Anterior cingulate cortex (tissue), 58 donors: ENCODE results near the gene INPP5B.
"Not testable (repeated sequence)": the region's sequence is repeated elsewhere in the genome, so short reads cannot be mapped to it uniquely, and the experiment has no call there.

ENCODE experiments used
- DNase-seq, 58 donors: peaks; one replicate each; lab custom pipeline; 2025; lab: John Stamatoyannopoulos, UW

INPP5B gene

DNA sequence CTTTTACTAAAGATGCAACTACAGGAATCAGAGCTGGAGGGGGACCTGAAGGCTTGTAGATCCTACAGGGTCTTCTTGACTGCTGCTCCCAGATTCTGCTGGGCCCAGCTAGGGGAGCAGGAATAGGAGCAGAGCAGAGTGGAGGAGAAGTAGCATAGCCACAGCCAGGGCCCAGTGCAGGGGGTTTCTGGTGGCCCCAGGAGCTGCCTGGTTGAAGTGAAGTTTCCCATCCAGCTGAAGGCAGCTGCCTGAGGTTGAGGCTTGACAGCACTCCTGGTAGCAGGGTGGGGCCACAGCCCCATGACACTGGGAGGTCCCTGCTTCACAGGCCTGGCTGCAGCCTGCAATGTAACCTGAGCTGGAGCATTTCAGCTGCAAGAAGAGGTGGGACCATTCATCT is 2.0 kb upstream of the INPP5B start:
- DNase-seq: no peak

DNA sequence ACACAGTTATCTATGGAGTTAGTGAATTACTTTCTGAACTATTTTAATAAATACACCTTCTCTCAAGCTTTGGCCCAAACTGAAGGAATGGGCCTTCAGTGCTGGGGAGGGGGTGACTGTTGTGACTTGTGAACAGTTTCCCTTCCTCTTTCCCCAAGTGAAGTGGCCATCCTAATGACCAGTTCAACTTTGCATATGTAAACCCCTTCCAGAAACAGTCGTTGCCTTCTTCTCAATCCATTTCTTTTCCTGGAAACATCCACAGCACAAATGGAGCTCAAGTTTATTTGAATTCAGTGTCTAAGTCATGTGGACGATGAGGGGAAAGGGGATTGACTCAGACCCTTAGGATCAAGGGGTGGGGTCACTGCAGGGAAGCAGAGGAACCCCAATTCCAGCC is 1.3 kb upstream of the INPP5B start:
- no peak for DNase-seq

DNA sequence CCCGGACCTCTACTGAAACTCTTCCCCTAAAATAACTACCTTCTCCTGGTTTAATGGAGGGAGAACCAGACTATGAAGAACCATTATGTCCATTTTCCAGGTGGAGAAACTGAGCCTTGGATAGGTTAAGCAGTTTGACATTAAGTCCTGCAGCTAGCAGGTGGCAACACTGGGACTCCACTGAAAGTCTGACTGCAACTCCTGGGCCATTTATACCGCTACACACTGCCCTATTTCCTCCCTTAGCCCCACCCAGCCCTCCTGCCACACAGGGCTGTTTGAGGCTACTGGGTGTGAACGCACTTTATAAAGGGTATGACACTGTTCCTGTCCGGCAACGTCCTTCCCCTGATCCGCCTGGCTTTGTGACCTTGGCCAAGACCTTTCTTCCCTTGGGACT is 511 bp upstream of the INPP5B start:
- no peak for DNase-seq

DNA sequence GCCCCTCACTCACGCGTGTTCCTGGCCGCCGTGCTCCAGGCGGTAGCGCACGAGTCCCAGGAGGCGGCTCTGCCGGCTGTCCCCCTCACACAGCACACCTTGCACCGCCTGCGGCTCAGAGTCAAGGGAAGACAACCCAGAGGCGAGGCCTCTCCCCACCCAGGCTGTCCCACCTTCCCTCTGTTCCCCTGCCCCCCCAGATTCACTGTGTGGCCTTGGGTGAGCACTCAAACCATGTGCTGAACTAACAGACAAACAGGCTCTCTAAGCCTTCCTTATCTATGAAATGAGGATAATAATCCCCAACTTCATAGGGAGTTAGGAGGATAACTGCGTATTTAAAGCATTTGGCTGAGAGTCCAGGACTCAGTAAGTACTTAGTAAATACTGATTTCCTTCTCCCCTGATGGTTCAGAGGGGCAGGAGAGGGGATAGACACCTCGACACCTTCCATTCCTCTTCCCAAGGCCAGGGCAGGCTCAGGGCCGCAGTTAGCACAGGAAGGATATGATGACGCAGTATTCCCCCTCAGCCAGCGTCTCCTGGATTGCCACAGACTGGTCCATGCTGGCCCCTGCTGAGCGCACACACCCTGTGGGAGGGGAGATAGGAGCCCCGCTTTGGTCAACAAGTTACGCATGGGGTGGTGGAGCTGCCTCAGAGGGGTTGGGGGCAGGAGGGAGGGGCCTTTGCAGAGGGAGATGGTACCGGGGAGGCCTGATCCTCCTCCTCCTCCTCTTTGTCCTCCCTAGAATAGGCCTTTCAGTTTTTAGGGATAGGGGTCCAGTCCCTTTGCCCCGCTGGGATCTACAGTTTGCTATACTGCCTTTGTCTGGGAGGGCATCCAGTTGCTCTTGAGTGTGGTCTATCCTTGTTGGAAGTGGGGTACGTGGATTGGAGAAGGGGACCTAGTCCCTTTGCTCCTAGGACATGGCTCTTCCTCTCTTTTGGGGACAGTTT is 830 bp downstream of the INPP5B start:
- peak in 33 of 58 donors; percentile 5 to 47 (median 26) for DNase-seq

DNA sequence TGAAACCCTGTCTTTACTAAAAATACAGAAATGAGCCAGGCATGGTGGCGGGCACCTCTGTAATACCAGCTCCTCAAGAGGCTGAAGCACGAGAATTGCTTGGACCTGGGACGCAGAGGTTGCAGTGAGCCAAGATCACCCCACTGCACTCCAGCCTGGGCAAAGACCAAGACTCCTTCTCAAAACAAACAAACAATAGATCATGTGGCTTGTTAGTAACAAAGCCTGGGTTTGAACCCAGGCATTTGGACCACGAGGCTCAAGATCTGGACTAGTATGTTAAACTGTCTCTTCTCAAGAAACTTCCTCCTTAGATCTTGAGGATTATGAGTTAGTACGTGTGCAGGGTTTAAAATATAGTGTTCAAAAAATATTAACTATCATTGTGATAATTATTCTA is 1.6 kb downstream of the INPP5B start:
- no peak for DNase-seq

DNA sequence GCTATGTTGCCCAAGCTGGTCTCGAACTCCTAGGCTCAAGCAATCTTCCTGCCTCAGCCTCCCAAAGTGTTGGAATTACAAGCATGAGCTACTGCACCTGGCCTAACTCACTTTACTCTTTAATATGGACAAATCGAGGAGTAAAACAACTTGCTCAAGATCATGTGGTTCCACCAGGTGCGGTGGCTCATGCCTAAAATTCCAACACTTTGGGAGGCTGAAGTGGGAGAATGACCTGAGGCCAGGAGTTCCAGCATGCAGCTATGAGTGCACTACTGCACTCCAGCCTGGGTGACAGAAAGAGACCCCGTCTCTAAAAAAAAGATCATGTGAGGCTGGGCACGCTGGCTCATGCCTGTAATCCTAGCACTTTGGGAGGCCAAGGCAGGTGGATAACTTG is 2.0 kb downstream of the INPP5B start:
- DNase-seq: no peak

DNA sequence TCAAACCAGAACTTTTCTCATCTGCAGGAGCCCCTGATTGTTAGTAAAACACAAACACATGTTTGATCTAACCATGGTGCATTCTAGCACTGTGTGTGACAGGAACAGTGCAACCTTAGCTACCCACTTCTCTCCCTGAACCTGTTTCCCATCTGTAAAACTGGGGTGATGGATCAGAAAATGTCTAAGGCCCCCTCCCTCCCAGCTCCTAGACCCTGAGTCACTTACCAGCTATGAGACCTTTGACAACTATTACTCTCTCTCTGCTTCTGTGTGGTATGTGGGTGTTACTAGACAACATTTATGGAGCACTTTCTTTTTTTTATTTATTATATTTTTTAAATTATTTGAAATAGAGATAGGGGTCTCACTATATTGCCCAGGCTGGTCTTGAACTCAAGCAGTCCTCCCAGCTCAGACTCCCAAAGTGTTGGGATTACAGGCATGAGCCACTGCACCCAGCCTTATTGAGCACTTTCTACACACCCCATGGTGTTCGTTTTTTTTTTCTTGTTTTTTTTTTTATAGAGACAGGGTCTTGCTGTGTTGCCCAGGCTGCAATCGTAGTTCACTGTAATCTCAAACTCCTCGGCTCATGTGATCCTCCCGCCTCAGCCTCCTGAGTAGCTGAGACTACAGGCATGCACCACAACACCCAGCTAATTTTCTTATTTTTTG is 2.6 kb downstream of the INPP5B start:
- no peak for DNase-seq

DNA sequence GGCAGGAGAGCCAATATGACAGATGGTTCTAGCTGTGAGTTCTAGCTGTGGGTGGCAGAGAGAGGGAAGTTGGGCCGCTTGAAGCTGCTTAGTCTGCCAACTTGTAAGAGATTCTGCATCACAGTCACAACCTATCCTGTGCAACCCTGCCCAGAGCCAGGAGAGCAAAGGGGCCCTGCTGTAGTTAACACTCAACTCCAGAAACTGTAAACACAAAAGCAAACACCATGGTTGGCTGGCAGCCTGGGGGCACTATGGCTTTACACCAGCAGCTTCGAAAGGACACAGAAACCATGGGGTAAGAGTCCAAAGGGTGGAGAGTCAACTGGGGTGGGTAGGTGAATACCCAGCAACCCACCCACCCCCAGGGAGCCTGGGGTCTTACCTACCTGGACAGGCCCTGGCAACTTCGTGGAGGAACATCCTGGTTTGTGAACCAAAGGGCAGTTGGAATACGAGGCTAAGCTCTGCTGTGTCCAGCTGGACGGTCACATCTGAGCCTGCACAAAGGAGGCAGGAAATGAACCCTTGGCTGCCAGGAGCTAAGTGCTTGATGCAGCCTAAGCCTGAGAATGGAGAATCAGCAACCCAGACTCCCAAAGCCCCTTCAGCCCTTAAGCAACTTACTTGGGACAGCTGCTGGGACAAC is 6.4 kb downstream of the INPP5B start:
- DNase-seq: peak in 13 of 58 donors; percentile 5 to 46 (median 16)

DNA sequence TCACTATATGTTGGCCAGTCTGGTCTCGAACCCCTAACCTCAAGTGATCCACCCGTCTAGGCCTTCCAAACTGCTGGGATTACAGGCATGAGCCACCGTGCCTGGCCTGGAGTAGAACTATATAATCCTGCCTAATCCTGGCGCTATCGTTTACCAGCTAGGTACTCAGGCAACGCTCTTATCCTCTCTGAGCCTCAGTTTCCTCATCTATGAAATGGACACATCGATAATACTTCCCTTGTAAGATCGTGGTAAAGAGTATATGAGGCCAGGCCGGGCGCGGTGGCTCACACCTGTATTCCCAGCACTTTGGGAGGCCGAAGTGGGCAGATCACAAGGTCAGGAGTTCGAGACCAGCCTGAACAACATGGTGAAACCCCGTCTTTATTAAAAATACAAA is 10.1 kb downstream of the INPP5B start:
- not testable (repeated sequence) for DNase-seq

DNA sequence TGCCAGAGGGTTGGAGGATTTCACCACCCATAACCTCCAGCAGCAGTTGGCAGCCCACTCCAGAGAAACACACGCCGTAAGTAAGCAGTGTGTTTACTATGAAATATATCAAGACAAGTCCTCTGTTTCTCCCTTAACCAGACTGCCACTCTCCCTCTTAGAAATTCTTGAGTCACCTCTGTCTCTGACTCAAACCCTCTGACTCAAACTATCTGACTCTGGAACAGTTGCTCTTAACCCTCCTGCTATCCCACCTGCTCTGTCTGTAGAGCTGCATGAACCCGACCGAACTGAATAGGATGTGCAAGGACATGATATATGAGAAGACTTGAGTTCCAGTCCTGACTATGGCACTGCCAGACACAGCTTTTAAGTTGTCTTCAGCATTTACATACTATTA is 14.1 kb downstream of the INPP5B start:
- no peak for DNase-seq

DNA sequence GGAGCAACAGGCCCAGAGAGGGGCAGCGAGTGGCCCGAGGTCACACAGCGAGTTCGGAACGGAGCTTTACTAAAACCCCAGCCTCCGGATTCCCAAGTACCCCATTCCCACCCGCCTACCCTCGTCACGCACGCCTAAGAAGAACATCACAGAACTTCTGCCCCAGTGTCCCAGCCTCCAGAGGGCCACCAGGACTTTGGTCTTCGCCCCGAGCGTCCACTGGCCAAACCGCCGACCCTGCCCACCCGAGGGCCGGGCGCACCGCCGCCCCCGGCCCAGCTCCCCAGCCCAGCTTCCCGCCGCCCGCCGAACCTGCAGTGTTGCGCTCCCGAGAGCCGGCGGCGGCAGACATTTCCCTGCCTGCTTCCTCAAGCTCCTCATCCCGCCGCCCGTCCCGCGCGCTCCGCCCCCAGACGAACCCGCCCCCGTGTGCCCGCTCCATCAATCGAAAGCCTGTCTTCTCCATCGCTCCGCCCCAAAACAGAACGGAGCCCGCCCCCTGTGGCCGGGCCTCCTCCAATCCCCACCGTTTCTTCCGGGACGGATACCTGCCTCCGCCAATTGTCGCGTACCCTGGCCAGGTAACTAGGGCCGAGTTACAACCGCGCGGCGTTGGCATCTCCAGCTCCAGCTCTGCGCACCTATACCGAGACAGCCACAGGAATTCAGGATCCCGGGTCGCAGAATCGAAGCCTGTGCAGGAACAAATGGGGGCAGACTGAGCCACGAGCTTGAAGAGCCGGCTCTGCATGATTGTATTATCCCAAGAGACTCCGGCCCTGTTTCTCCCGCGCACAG is 15.3 kb downstream of the INPP5B start:
- peak; percentile 61 to 97 (median 91) for DNase-seq

DNA sequence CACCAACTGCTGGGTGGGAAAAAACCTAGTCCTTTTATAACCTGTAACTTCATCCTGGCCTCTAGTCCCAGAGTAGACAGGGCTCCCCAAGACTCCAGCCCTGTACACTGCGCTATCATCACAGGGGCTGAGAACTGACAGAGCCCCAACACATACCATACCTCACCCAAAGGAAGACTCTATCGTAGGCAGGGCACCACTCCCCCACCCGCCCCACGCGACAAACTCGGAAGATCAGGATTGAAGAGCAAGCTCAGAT is 15.8 kb downstream of the INPP5B start:
- no peak for DNase-seq

DNA sequence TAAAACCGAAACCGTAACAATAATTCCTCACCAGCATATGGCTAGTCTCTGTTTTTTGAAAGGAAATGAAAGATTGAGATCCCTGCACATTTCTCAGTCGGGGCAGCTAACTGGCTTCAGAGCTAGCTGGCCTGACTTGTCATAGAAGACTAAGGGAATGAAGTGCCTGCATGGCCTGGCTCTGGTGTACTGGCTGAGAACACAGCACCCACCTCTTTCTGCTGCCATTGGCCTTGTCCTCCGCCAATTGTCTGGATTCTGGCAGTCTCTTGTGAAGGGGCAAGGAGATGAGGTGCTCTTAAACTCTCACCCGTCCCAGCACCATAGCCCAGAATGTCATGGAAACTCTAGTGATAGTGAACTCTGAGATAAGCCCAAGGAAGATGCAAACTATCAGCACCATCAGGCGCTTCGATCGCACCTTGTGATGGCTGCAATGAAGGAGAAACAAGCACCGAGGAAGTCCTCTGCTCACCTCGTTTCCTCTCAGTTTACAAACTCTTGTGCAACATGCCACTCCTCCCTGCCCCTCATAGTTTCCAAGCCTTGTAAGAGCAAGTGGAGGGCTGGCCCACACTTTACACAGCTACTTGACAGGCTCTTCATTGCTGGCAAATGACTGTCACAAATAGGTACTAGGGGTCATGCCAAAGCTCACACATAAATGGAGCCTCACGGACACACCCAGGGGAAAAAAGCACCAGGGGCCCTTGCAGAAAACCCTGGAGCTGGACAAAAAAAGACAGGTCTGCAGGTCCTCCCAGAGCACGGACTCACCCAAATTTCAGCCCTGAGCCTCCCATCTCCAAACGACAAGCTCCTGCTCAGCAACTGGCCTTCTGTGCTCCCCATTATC is 16.4 kb downstream of the INPP5B start:
- no peak for DNase-seq

DNA sequence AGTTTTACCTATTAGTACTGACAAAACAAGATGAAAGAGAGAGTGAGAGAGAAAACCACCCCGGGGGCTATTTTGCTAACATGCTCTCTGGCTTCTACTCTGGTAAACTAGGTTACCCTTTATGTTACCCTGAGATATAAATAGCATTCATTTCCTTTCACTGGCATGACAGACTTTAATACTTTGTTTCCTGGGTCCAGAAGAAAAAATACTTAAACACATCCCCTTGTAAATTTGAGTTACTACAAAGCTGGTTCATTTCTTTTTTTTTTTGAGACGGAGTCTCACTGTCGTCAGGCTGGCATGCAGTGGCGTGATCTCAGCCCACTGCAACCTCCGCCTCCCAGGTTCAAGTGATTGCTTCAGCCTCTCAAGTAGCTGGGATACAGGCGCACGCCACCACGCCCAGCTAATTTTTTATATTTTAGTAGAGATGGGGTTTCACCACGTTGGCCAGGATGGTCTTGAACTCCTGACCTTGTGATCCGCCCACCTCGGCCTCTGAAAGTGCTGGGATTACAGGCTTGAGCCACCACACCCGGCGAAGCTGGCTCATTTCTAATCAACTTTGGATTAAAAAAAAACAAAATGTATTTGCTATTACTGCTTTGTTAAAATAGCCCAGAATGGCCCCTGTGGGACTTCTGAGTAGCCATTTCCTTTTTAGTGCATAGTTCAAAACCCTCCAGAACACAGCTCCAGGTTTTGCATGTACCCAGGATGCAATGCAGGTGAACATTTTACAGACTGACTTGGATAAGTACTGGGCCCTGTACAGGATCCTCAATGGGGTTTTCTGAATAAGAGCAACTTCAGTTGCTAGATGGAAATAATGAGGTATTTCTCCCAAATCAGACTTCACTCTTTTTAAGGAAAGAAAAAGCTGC is 20.6 kb downstream of the INPP5B start:
- no peak for DNase-seq

DNA sequence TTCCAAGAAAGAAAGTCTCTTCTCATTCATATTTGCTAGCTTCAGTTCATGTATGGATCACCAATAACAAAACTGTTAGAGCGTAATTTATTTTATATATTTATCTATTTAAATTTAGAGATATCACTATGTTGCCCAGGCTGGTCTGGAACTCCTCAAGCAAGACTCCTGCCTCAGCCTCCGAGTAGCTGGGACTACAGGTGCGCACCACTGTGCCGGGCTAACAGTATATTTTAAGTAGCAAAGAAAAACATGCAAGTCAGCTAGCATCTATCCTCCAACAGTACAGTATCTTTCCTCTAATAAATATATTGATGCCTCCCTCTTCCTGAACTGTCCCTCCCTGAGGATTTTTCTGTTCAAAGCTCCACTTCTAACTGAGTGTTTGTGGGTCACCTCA is 21.5 kb downstream of the INPP5B start:
- DNase-seq: no peak

DNA sequence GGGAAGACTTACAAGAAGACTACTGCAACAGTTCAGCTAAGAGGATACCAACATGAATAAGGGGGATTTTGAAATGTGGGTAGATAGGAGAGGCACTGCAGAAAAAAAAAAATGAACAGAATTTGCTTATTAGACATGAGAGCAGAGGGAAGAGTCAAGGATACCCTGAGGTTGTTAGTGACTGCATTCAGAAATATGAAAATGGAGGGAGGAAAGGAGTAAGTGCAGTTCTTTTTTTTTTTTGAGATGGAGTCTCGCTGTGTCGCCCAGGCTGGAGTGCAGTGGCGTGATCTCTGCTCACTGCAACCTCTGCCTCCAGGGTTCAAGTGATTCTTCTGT is 23.3 kb downstream of the INPP5B start:
- no peak for DNase-seq

DNA sequence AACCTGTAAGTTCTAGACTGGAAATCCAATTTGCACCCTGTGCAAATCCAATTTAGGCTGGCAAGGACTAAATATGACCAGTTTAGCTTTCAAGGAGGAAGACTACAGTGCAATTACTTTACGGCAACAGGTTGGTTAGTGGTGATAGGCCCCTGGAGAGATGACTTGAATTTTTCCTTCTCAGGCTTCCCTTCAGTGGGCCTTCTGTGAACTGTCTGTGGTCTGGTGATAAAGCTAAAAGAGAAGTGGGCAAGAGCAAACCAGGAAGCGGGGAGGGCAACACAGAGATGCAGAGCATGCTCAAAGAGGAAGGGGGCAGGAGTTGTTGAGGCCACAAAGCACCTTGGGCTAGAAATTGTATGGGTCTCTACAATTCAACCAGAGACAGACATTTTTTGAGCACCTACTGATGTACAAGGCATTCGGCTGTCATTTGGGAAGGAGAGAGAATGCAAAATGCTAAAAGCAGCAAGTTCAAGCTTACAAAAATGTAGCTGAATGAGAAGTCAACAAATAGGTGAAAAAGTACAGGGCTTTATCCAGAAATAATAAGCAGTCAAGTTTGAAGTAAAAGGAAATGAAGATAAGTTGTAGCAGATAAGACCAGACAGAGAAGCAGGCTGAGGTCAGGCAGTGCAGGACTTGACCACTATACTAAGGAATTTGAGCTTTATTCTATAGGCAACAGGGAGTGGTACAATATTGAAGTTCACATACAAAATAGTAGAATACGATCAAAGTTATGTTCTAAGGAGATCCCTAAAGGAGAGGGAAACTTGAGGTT is 23.9 kb downstream of the INPP5B start:
- peak in 5 of 58 donors; percentile 1 to 27 (median 17) for DNase-seq

DNA sequence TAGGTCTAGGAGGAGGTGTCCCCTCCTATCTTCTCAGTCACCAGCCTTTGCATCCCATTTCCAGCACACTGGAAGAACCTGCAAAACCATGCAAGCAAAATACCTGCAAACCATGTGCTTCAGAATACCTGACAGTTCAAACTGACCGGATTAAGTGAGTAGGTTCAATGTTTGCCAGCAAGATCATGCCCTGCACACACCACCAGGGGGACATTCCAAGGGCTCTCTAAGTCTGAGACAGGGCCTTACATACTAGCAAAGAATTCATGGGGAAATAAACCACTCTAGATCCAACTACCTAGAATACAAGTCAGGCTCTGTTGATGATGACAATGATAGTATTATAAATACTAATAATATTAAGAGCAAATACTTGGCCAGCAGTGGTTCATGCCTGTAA is 27.6 kb downstream of the INPP5B start:
- no peak for DNase-seq
